HCT116 (cell line): ENCODE data around the gene FBXO31. TPM values are rescaled to one million over a fixed set of nuclear protein-coding genes. Genes with fewer than 3 reads are reported as not detected.

Experiments
- ATAC-seq: fragments of 200-7000 bp; cut with Tn5 transposase; 2 replicates; pipeline ENCODE4 v1.9.1; 2020; ENCODE audit warnings: mild to moderate bottlenecking, moderate library complexity
- BruUV-seq: library from RNA; stranded (reverse); fragments of 400-500 nt; replicated peaks from 2 replicates; lab custom pipeline; 2021; lab: Mats Ljungman, UMichigan
- CTCF ChIA-PET: fragments of 300-600 bp; sonication (Branson Sonifier 250); formaldehyde crosslinking; loops from one replicate; lab custom pipeline; 2021; ENCODE audit warnings: antibody characterized with exemption; lab: Charles Lee
- POLR2A ChIA-PET: fragments of 300-600, 350-600 bp; sonication (Branson Sonifier 250); formaldehyde crosslinking; loops from one replicate; lab custom pipeline; 2021; ENCODE audit warnings: antibody characterized with exemption; lab: Charles Lee
- RAD21 ChIA-PET, 2 experiments: fragments of 300-600 bp; sonication (Branson Sonifier 250); formaldehyde crosslinking; loops; one replicate each; lab custom pipeline; 2023; ENCODE audit warnings: low total read pairs in 2 of 2; ENCODE audit not compliant: uncharacterized antibody in 2 of 2, unreplicated experiment in 2 of 2, low non-redundant PET in 1 of 2; lab: Charles Lee
- DNase-seq: peaks from one replicate; pipeline ENCODE4 v3.0.0-alpha.2; 2010; ENCODE audit warnings: low read depth, low spot score
- H2AFZ ChIP-seq: fragments of 200-600 bp; shearing (Covaris generic), sonication (generic); 2 replicates; pipeline ENCODE4 v1.6.1; 2017; ENCODE audit warnings: low read depth, mixed run types, mixed read lengths, antibody characterized with exemption, low read length; ENCODE audit not compliant: poor library complexity, severe bottlenecking
- H3K27ac ChIP-seq: 2 replicates; pipeline ENCODE4 v1.5.1; 2012; ENCODE audit warnings: low read depth, low read length
- H3K27me3 ChIP-seq: fragments of 200-600 bp; sonication (generic); 2 replicates; pipeline ENCODE4 v1.6.1; 2016; ENCODE audit warnings: mixed run types, low read length, mixed read lengths; ENCODE audit not compliant: insufficient read depth
- H3K36me3 ChIP-seq, 2 experiments: fragments of 200-500 bp in 1 of 2; fragments of 200-600 bp in 1 of 2; sonication (Bioruptor generic) in 1 of 2; sonication (generic) in 1 of 2; 2 replicates each; pipeline versions ENCODE4 v1.5.1 to v1.6.1; 2014 to 2016; ENCODE audit warnings: low read length in 2 of 2, inconsistent platforms in 1 of 2, mixed read lengths in 1 of 2, mixed run types in 1 of 2; ENCODE audit not compliant: insufficient read depth in 2 of 2, control insufficient read depth in 1 of 2
- H3K4me1 ChIP-seq, 2 experiments: fragments of 200-600 bp in 1 of 2; sonication (generic) in 1 of 2; 2 replicates each; pipeline versions ENCODE4 v1.5.1 to v1.6.1; 2012 to 2017; ENCODE audit warnings: low read length in 2 of 2, inconsistent platforms in 1 of 2, mild to moderate bottlenecking in 1 of 2, mixed read lengths in 1 of 2, mixed run types in 1 of 2, moderate library complexity in 1 of 2; ENCODE audit not compliant: insufficient read depth in 2 of 2, control insufficient read depth in 1 of 2
- H3K4me2 ChIP-seq: fragments of 200-600 bp; sonication (generic); 2 replicates; pipeline ENCODE4 v1.6.1; 2017; ENCODE audit warnings: mixed run types, low read length, mixed read lengths
- H3K4me3 ChIP-seq, 2 experiments: fragments of 200-600 bp in 1 of 2; sonication (generic) in 1 of 2; replicated peaks in 1 of 2; 2 replicates each; pipeline ENCODE4 v1.5.1; 2011 to 2016; ENCODE audit warnings: low read length in 2 of 2, control low read depth in 1 of 2, low read depth in 1 of 2, mild to moderate bottlenecking in 1 of 2, mixed read lengths in 1 of 2, mixed run types in 1 of 2
- H3K79me2 ChIP-seq: fragments of 200-600 bp; sonication (generic); 2 replicates; pipeline ENCODE4 v1.6.1; 2017; ENCODE audit warnings: mild to moderate bottlenecking, mixed run types, low read length, moderate library complexity, mixed read lengths; ENCODE audit not compliant: insufficient read depth
- H3K9ac ChIP-seq: fragments of 200-600 bp; sonication (generic); 2 replicates; pipeline ENCODE4 v1.6.1; 2016; ENCODE audit warnings: low read length, mixed read lengths
- H3K9me2 ChIP-seq: fragments of 200-600 bp; sonication (generic), shearing (Covaris generic); 2 replicates; pipeline ENCODE4 v1.6.1; 2017; ENCODE audit warnings: mixed run types, mild to moderate bottlenecking, moderate library complexity; ENCODE audit not compliant: insufficient read depth
- H3K9me3 ChIP-seq, 2 experiments: fragments of 200-500 bp in 1 of 2; fragments of 200-600 bp in 1 of 2; sonication (Bioruptor generic) in 1 of 2; sonication (generic) in 1 of 2; 2 replicates each; pipeline ENCODE4 v1.6.1; 2014 to 2017; ENCODE audit warnings: low read length in 2 of 2, mixed read lengths in 2 of 2, inconsistent platforms in 1 of 2, low read depth in 1 of 2, mild to moderate bottlenecking in 1 of 2, mixed run types in 1 of 2, moderate library complexity in 1 of 2; ENCODE audit not compliant: control insufficient read depth in 1 of 2, insufficient read depth in 1 of 2
- H4K20me1 ChIP-seq: fragments of 200-600 bp; sonication (generic), shearing (Covaris generic); 2 replicates; pipeline ENCODE4 v1.6.1; 2017; ENCODE audit warnings: mixed run types, mild to moderate bottlenecking, moderate library complexity; ENCODE audit not compliant: insufficient read depth
- MAX ChIP-seq: IDR thresholded peaks from 2 replicates; pipeline ENCODE4 v1.6.1; 2012
- POLR2A ChIP-seq: IDR thresholded peaks from 2 replicates; pipeline ENCODE4 v1.7.0; 2011; ENCODE audit warnings: borderline replicate concordance; ENCODE audit not compliant: insufficient read depth, insufficient read length; ENCODE audit errors: extremely low read depth
- POLR2AphosphoS5 ChIP-seq: IDR thresholded peaks from 2 replicates; pipeline ENCODE4 v1.6.1; 2011; ENCODE audit warnings: mild to moderate bottlenecking, low read depth, low read length, moderate library complexity
- SIN3A ChIP-seq: IDR thresholded peaks from 2 replicates; pipeline ENCODE4 v1.6.1; 2012; ENCODE audit warnings: low read depth
- SP1 ChIP-seq: IDR thresholded peaks from 2 replicates; pipeline ENCODE4 v1.6.1; 2012; ENCODE audit warnings: low read depth
- YY1 ChIP-seq: IDR thresholded peaks from 2 replicates; pipeline ENCODE4 v1.6.1; 2011; ENCODE audit warnings: low read length, low read depth, moderate library complexity, mild to moderate bottlenecking; ENCODE audit not compliant: insufficient replicate concordance; ENCODE audit errors: extremely low read depth
- ZFX ChIP-seq: fragments of 450-650 bp; IDR thresholded peaks from 2 replicates; pipeline ENCODE4 v1.6.1; 2017
- ZNF274 ChIP-seq: fragments of 200-500 bp; sonication (Bioruptor generic); IDR thresholded peaks from 2 replicates; pipeline ENCODE4 v1.6.1; 2014; ENCODE audit warnings: mild to moderate bottlenecking, low read depth, low read length, inconsistent platforms
- intact Hi-C: fragments of 100-400 bp; cut with micrococcal nuclease; formaldehyde crosslinking; loops from 2 replicates; pipeline ENCODE4 v1.10.0; 2022
- total RNA-seq: library from RNA; stranded (reverse); gene quantifications from one replicate; pipeline ENCODE4 v1.2.1, GENCODE V29; 2021; ENCODE audit not compliant: unreplicated experiment
- TF ChIP-seq, protein P1 (sequence below): IDR thresholded peaks from 2 replicates; pipeline ENCODE4 v1.6.1; 2011; ENCODE audit warnings: mild to moderate bottlenecking, low read length, moderate library complexity; ENCODE audit not compliant: insufficient replicate concordance; ENCODE audit errors: extremely low read depth

Gene FBXO31
- total RNA-seq, 1 experiment from 2014 or later, result 52.1 TPM

DNA sequence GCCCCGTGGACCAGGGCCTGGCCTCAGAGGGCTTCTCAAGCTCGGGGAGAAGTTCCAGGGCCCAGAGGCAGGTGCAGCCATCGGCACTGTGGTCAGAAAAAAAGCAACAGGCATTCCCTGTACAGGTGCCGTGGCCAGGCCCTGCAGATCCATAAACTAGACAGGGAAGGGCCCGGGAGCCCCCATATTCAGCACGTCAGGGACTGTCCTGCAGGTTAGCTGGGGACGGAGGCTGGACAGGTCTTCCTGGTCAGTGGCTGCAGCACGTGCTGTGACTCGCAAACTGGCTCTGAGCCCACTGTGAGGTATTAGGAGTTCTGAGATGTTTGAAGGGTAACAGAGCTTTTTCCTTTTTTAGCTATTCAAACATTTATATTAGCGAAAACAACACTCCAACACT, 51.4 kb downstream of the FBXO31 start:
- peaks cover 29 to 30% of the 10 kb centered on the region in 2 experiments; a peak in 3 of 4 replicates for H3K36me3 ChIP-seq
- H3K9me2 ChIP-seq, result no peaks in the 10 kb centered on the region
- no peak overlapping the region for H3K4me2 ChIP-seq
- ChIA-PET RAD21 (interaction anchor here in 1 of 2 experiments (0.7 kb wide), 1 partner anchor 29 kb away, joined by 3 read pairs; no protein-coding TSS in a partner anchor), CTCF (no interaction called here), POLR2A (no interaction called here)
- intact Hi-C loops, result no loop called here
- H3K4me3 ChIP-seq, result no peak overlapping the region
- no peak overlapping the region for H3K27ac ChIP-seq
- peaks cover 9% of the 10 kb centered on the region; the same call in 1 of the 2 replicates for H3K79me2 ChIP-seq
- TF ChIP-seq ZFX (no peak), ZNF274 (no peak), MAX (no peak), POLR2AphosphoS5 (no peak), POLR2A (no peak), YY1 (no peak), SP1 (no peak), SIN3A (no peak)
- TF ChIP-seq, protein P1, sequence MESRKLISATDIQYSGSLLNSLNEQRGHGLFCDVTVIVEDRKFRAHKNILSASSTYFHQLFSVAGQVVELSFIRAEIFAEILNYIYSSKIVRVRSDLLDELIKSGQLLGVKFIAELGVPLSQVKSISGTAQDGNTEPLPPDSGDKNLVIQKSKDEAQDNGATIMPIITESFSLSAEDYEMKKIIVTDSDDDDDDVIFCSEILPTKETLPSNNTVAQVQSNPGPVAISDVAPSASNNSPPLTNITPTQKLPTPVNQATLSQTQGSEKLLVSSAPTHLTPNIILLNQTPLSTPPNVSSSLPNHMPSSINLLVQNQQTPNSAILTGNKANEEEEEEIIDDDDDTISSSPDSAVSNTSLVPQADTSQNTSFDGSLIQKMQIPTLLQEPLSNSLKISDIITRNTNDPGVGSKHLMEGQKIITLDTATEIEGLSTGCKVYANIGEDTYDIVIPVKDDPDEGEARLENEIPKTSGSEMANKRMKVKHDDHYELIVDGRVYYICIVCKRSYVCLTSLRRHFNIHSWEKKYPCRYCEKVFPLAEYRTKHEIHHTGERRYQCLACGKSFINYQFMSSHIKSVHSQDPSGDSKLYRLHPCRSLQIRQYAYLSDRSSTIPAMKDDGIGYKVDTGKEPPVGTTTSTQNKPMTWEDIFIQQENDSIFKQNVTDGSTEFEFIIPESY, result no peak
- no peaks in the 10 kb centered on the region for H3K4me1 ChIP-seq
- H3K27me3 ChIP-seq, result no peaks in the 10 kb centered on the region
- H3K9ac ChIP-seq, result no peak overlapping the region
- H4K20me1 ChIP-seq, result no peaks in the 10 kb centered on the region
- no TSS peak for BruUV-seq
- no peak for ATAC-seq
- H3K9me3 ChIP-seq, result no peaks in the 10 kb centered on the region
- no peak for DNase-seq
- no peak overlapping the region for H2AFZ ChIP-seq
